GM19025 (cell line): ENCODE measurements around the gene GPC4.
"Not testable (repeated sequence)": the region's sequence is repeated elsewhere in the genome, so short reads cannot be mapped to it uniquely, and the experiment has no call there.

ENCODE experiments used
- ATAC-seq: cut with Tn5 transposase; IDR thresholded peaks from one replicate; pipeline ENCODE4 v1.9.1; 2021; ENCODE audit warnings: mild to moderate bottlenecking, low read depth, moderate library complexity; ENCODE audit not compliant: unreplicated experiment

GPC4 gene

DNA sequence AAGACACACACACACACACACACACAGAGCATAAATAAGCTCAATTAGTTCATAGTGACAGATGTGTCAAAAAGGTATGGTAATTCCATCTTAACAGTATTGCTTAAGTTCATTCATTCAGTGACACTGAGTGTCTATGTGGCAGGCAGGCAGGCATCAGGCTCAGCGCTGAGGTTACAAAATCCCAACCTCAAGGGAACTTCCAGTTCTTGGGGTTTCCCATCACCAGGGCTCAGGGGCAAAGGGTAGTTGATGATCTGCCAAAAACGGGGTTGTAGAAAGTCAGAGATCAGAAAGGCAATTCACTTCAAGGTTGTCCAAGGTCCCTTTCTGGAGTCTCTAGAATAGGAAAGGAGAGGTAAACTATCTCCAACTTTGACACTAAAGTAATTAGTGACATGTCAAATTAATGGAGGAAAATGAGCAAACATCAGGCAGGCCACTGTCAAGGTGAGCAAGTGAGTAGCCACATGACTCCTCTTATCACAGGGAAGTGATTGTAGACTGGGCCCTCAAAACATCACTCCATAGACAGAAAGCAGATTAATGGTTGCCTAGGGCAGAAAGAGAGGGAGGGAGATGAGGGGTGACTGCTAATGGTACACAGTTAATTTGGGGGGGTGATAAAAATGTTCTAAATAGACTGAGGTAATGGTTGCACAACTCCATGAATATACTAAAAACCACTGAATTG is 41.8 kb downstream of the GPC4 start:
- no peak for ATAC-seq

DNA sequence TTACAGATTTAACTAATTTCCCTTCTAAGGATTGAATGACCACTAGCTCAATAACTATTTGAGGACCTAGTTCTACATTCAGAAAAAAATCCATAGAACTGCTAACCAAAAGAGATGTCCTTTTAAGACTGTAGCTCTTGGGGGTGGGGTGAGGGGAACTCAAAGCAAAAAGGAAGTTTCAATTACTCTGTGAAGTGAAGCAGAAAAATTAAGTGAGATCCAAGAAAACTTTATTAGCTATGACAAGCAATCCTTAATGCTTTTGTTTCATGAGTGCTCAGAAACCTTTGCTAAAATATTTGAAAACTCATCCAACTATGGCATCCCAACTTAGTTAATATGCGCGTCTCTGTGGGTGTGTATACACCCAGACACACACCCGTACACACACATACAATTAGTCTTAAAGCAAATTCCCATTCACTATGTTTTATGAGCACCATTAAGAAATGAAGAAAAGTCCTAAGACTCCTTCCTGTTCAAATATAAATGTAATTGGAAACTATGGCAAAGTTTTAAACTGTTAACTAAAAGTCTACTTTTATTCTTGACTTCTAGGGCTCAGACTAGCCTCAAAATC is 44.5 kb downstream of the GPC4 start:
- no peak for ATAC-seq

DNA sequence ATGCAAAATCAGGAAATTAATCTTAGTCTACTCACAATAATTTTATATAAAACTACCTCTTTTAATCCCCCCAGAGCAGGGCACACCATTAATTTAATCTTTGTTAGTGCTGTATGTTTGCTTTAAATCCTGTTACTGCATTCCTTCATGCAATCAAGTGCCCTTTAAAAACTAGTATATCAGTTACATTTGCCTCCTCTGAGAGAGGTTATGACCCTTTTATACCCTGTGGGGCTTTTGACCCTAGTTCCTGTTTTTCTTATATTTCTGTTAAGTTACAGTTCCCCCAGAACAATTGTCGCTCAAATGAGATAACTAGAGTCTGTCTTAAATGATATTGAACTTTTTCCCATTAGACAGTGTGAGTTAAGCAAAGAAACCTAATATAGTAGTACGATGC is 46.2 kb downstream of the GPC4 start:
- ATAC-seq: no peak

DNA sequence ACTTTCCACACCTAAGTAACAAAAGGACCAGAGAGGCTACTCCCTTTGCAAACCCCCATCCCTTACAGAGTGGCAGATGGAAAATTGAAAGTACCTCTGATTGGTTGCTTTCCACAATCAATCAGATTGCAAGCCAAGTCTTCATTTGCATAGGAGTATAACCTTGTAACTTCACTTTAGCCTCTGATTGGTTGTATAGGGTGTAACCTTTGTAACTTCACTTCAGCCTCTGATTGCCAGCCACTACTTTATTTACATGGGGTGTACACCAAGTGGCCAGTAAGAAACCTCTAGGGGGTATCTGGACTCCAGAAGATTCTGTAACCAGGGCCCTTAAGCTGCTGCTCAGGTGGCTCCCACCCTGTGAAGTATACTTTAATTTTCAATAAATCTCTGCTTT is 48.6 kb downstream of the GPC4 start:
- ATAC-seq: no peak

DNA sequence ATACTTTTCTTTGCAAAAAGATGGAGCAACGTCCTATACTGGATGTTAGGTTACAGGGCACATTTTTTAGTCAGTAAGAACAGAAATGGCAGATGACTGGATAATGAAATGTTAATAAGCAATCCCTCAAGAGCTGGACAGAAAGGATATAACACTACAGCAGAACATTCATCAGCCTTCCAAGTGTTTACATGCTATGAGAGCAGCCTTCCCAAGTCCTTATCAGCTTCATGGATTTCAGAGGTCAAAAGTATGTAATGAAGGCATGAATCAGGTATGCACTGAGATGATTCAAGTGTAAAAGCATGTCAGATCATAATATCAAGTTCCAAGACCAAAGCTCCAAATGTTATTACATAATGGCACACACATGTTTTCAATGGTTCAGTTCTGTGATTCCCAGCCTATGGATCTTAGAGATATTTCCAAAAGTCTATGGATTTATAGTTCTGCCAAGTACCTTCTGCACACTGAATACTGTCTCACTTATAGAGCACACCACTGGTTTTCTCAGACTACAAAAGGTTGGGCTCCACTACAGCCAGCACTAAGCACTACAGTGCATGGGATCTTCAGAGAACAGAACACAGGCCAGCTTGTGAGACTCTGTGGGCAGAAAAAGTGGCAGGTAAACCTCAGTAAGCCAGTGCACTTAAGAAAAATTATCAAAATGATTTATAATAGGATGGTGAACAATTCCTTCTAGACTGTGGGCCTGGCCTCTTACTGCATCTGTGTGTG is 49.2 kb downstream of the GPC4 start:
- ATAC-seq: no peak

DNA sequence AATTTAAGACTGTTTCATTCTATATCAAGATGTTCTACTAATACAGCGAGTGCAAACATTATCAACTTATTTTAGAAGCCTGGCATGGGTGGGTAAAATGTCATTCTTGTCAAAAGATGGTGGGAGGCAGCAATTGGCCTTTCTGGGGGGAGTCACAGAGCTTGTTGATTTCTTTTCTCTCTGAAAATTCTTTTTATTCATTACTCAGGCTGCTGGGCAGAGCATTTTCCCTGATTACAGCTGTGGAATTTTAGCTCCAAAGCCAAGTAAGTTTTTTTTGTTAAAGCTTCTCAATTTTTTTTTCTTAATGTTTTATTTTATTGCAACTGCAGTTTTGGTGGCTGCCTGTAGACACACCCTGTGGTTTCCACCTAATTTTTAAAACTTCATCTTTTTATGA is 50.4 kb downstream of the GPC4 start:
- ATAC-seq: no peak

DNA sequence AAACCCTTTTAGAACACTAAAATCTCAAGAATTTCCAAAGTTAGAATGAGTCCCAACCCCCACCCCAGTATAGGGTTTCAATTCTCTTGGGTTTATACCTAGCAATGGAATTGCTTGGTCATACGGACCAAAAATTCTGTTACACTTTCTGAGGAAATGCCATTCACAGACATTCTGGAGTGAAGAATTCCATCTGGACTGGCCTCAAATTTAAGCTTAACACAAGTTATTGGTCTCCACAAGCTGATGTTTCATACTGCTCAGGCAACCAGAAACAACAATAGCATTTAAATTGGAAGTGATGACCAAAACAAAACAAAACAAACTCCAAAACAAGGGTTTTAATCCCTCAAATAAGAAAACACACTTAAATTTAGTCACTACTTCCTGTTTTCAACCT is 51.1 kb downstream of the GPC4 start:
- no peak for ATAC-seq

DNA sequence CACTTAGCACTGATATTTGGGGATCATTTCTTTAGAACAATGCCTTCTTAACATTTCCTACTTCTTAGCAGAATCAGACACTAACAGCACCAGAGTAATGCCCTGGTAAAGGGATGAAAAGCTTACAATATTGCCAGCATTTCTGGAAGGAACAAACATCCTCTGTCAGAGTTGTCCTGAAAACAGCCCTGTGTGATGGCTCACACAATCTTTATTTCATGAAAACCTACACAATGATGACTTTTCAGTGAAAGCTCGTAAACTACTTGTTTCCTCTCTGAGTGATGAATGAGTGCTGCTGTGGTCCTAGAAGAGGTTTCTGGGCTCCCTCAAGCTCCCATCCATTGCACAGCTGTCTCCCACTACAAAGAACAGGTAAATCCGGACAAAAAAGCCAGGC is 52.8 kb downstream of the GPC4 start:
- ATAC-seq: no peak

DNA sequence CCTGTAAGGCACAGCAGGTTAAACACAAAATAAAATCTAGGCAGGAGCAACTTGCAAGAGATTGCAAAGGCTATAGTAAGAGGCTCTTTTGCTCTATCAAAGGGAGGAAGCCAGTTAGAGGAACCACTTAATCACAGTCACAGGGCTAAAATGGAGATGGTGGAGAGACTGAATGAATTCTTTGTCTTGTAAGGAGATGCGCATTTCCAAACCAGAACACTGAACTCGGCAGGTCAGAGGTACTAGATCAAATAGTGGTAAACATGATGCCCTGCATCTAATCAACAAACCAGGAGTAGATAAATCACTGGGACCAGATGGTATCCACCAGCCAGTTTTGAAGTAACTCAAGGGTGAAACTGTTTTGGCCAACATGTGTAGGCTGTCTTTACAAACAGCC is 55.8 kb downstream of the GPC4 start:
- ATAC-seq: no peak

DNA sequence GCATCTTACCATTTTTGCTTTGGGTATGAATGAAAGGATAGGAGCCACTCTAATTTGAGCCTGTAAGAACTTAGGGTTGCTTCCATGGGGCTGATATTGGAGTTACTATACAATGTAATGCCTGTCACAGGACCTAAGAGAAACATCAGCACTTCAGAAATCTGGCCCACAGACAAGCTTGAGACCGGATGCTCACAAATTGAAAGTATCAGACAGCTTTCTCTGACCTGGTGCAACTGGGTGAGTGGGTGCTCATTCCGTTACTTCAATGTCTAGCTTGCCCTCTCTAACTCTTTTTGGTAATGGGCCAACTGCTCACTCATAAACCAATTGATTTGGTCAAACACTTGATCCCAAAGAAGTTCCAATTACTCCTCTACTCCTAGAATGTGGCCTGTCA is 62.1 kb downstream of the GPC4 start:
- peak; percentile 52 for ATAC-seq

DNA sequence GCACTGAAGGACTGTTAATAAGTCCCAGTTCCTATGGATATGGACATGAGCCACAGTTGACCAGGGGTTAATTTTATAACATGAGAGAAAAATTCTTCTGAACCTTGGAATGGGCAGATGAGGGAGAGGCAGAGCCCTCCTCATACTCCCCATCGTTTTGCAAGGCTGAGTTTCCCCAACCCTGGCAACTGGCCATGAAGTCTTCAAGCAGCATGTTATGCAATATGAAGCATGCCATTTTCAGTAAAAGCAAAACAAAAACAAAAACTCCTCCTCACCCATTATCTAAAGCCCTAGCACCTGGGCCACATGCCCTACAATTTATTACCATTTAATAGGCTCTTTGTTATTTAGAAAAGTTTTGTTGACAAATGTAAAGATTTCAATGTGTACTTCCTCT is 64.5 kb downstream of the GPC4 start:
- ATAC-seq: no peak

DNA sequence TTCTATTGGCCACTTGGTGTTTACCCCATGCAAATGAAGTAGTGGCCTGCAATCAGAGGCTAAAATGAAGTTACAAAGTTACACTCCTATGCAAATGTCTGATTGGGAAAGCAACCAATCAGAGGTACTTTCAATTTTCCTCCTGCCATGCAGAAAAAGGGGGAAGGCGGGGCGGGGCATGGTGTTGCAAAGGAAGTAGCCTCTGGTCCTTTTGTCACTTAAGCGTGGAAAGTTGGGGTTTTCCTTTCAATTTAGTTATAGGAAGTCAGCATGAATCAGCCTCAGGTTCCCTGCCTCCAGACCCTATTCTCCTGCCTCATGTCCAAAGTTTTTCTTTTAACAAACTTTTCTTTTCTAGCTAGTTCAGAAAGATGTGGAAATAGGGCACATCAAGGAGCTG is 69.3 kb downstream of the GPC4 start:
- no peak for ATAC-seq

DNA sequence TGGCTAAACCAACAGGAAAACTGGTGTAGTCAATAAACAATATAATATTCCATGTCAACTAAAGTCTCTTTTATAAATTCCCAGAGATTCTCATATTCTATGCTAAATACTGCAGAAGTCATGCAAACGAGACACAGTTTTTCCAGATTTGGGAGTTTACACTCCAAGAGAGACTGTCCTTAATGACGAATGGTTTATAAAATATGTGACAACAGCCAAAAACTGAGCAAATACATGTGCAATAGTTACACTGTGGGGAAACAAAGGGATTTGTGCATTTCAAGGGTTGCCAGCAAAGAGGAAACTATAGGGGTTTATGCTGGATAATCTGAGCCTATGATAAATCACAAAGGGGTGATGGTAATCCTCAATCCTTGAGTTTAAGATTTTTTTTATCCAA is 75.7 kb downstream of the GPC4 start:
- no peak for ATAC-seq

DNA sequence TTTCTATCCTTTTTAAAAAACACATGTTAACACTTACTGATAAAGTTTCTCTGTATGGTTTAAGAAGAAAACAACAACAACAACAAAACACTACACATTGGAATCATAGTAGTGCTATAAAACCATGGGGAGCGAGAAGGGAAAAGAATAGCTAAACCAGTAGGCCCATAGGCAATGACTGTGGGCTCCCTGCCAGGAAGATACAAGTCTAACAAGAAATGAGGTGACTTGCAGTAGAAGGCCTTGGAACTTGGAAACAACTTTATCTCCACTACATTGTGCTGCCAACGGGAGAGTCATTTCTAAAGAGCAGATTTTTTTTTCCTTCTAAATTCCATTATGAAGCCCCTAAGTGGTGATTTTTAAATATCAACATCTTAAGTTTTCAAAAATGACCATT is 78.0 kb downstream of the GPC4 start:
- ATAC-seq: no peak

DNA sequence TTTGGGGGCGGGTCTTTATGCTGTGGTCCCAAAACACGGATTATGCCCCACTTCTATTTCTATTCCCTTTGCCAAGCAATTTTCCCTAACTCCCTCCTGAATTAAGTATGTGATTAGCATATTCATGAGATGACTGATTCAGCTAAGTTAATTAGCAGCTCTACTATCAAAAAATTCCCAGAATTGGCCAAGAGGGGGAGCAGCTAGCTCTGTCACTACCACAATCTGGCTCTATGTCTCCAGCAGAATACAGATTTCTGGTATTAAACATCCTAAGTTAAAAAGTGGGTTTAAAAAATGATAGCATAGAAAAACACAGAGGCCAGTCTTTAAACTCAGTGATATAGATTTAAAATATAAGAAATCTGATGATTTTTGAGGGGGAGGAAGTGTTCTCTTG is 80.3 kb downstream of the GPC4 start:
- no peak for ATAC-seq

DNA sequence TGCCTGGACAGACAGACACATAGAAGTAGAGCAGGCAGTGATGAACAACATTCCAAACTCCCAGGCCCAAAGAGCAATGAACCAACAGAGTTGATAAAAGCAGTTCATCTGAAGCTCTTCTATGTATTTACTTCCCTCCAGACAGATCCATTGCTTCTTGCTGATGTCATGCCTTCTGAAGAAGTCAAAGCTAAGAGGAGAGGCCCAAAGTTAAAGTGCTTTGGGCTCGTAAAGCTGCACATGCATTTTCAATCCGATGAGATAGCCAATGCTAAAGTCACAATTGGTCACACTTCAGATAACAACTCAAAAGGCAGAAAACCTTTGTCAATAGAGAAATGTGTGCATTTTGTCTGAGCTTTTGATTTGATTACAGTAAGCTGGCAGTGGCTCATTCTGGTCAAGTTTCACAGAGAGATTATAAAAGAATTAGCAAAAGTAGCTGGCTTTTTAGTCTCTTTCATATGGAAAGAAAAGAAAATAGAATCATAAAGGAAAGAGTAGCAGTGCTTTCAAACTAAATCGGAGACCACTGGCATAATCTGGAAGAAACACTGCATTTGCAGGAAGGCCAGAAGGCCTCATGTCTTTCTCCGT is 82.0 kb downstream of the GPC4 start:
- no peak for ATAC-seq

DNA sequence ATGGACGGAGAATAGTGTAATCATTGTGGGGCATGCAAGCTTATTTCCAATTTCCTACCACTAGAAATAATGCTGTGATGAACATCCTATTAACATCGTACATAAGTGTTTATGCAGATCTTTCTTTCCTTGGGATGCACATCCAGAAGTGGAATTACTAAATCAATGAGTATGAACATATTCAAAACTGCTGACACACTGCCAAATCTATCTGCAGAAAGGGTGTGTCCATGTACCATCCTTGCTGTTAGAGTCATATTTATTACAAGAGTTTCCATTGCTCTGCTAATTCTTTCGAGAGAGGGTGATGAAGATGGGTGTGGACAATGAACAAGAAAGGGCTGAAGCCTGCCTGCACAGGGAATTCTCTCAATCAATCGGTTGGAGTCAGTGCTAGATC is 82.6 kb downstream of the GPC4 start:
- ATAC-seq: no peak

DNA sequence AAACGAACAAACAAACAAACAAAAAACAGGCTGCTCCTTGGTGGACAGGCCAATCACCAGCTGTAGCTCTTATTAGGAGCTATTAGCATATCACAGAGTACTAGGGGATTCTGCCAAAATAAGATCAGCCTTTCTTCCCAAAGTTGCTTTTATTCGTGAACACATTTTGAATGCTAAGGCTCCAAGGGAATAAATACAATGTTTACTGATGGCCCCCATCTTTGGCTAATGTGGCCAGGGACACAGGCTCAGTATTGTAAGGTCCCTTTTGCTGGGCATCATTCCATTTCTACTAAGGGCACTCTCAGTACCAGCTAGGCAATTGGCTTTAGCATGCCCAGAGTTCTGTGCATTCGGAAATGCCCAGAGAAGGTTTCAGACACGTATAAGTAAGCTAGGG is 84.3 kb downstream of the GPC4 start:
- ATAC-seq: no peak

DNA sequence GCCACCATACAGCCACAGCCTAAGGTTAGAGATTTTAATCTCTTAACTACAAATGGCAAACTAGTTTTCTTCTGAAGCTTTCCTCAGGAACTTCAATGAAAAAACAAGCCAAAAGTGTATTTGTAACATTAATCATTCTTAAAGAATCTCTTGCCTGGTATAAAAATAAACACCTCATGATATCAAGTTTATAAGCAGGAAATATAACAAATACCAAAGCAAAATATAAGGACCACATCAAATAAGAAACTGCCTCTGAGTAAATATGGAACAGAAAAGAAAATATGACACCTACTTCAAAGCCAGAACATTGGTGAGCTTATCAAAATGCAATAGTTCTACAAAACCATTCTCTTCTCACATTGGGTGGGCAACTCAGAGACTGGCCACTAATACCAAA is 89.9 kb downstream of the GPC4 start:
- no peak for ATAC-seq

DNA sequence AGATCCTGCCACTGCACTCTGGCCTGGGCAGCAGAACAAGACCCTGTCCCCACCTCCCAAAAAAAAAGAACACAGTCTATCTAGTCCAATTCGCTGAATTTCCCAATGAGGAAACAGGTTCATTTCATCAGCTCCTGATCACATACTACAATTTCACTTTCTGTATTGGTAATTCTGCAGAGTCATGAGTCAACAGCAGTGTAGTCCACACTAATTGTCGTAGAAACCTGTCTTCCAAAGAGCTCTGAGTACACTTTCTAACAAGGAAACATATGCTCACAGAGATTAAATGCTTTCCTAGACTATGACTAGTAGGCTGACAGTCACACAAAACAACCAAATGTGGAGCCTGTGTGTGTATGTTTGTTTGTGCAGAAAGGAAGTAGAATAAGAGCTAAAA is 91.9 kb downstream of the GPC4 start:
- no peak for ATAC-seq

DNA sequence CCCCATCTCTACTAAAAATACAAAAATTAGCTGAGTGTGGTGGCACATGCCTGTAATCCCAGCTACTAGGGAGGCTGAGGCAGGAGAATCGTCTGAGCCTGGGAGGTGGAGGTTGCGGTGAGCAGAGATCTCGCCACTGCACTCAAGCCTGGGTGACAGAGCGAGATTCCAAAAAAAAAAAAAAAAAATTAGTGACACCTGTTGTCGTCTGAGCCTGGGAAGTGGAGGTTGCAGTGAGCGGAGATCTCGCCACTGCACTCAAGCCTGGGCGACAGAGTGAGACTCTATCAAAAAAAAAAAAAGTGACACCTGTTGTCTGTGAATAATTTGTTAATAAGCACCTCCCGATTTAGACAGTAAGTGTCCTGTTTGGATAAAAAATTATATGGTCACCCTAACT is 93.0 kb downstream of the GPC4 start:
- not testable (repeated sequence) for ATAC-seq

DNA sequence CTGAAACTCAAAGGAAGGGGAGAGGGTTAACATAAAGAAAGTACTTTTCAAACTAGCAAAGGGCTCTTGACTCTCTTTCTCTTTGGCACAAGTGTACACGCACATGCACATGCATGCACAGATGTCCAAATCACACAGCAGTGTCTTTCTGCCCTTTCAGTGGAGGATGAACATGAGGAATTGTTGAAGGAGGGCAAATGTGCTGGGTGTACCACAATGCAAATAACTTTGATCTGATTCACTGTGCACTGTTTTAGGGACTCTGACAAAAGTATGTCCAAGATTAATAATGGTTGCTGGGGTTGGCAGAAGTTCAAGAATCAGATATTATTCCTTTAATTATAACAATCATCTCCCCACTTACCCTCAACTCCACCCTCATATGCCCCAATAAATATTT is 93.8 kb downstream of the GPC4 start:
- no peak for ATAC-seq
